PFSK-1 (cell line): ENCODE results near the gene ZNF407.

Experiments
- FOXP2 ChIP-seq: optimal IDR thresholded peaks from 2 replicates; pipeline ENCODE3; 2011; ENCODE audit warnings: borderline replicate concordance, control low read depth, inconsistent platforms; ENCODE audit not compliant: insufficient read depth; ENCODE audit errors: extremely low read length, extremely low read depth
- POLR2AphosphoS5 ChIP-seq: IDR thresholded peaks from 2 replicates; pipeline ENCODE4 v1.6.1; 2012; ENCODE audit warnings: low read depth, mild to moderate bottlenecking, control low read depth, low read length, moderate library complexity
- REST ChIP-seq, 2 experiments: IDR thresholded peaks; 2 replicates each; pipeline versions ENCODE4 v1.6.1 to v1.8.0; 2011 to 2012; ENCODE audit warnings: low read depth in 2 of 2, low read length in 2 of 2, control low read depth in 1 of 2, inconsistent platforms in 1 of 2, mild to moderate bottlenecking in 1 of 2, moderate library complexity in 1 of 2; ENCODE audit not compliant: insufficient read depth in 1 of 2
- SIN3A ChIP-seq: IDR thresholded peaks from 2 replicates; pipeline ENCODE4 v1.6.1; 2012; ENCODE audit warnings: mild to moderate bottlenecking, low read length, moderate library complexity, borderline replicate concordance; ENCODE audit not compliant: insufficient read depth
- TAF1 ChIP-seq: IDR thresholded peaks from 2 replicates; pipeline ENCODE4 v1.6.1; 2012; ENCODE audit warnings: low read length, control low read depth, borderline replicate concordance; ENCODE audit not compliant: insufficient read depth

Gene ZNF407

GRCh38 chr18:74635224-74635975 is 37.7 kb downstream of the ZNF407 start:
- no peak for TF ChIP-seq SIN3A
- no peak for TF ChIP-seq FOXP2
- TF ChIP-seq TAF1: no peak
- no peak for TF ChIP-seq REST (IDR thresholded peaks at IDR 0.05; ENCODE audit: insufficient read depth in 1 of 2, low read depth in 2 of 2, low read length in 2 of 2)
- no peak for TF ChIP-seq POLR2AphosphoS5

GRCh38 chr18:74637070-74637469 is 39.4 kb downstream of the ZNF407 start:
- TF ChIP-seq FOXP2: no peak
- no peak for TF ChIP-seq POLR2AphosphoS5
- TF ChIP-seq SIN3A: no peak
- TF ChIP-seq TAF1: no peak
- TF ChIP-seq REST (IDR thresholded peaks at IDR 0.05; ENCODE audit: insufficient read depth in 1 of 2, low read depth in 2 of 2, low read length in 2 of 2): no peak

GRCh38 chr18:74638210-74638609 is 40.5 kb downstream of the ZNF407 start:
- TF ChIP-seq SIN3A: no peak
- no peak for TF ChIP-seq FOXP2
- TF ChIP-seq REST (IDR thresholded peaks at IDR 0.05; ENCODE audit: insufficient read depth in 1 of 2, low read depth in 2 of 2, low read length in 2 of 2): no peak
- no peak for TF ChIP-seq TAF1
- TF ChIP-seq POLR2AphosphoS5: no peak

GRCh38 chr18:74644713-74645112 is 47.0 kb downstream of the ZNF407 start:
- TF ChIP-seq REST (IDR thresholded peaks at IDR 0.05; ENCODE audit: insufficient read depth in 1 of 2, low read depth in 2 of 2, low read length in 2 of 2): no peak
- TF ChIP-seq FOXP2: no peak
- no peak for TF ChIP-seq TAF1
- TF ChIP-seq POLR2AphosphoS5: no peak
- TF ChIP-seq SIN3A: no peak

- TF ChIP-seq TAF1: no peak
- TF ChIP-seq POLR2AphosphoS5: no peak
Observed at GRCh38 chr18:74645679-74646078, 48.0 kb downstream of the ZNF407 start.
